ENCODE measurements around the gene MCCD1.
"Not testable (repeated sequence)": the region's sequence is repeated elsewhere in the genome, so short reads cannot be mapped to it uniquely, and the experiment has no call there.

MCCD1 gene, protein sequence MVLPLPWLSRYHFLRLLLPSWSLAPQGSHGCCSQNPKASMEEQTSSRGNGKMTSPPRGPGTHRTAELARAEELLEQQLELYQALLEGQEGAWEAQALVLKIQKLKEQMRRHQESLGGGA

DNA sequence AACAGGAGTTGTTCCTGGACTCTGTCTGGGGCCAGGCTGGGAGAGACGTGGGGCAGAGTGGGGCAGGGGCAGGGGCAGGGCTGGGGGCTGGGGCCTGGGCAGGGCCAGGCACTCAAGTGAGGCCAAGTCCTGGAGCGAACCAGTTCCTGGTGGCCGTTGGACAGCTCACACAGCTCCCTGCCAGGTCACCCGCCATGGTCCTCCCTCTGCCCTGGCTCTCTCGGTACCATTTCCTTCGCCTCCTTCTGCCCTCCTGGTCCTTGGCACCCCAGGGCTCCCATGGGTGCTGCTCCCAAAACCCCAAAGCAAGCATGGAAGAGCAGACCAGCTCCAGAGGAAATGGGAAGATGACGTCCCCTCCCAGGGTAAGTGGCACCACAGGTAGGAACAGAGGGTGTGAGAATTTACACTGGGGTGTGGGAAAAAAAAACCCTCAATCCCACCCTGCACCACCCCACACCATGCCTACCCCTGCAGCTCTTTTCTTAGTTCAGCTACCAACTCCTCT is at the start of gene MCCD1:
Gene MCCD1 (plus strand): TSS at position 142 of the 508 bp plus-strand sequence. CDS start 53 bp downstream, at position 195.
- no peak for DNase-seq (ENCODE audit: low read depth)

- DNase-seq (ENCODE audit: low read depth) = no peak
Measured at GRCh38 chr6:31479151-31479932, 49.4 kb upstream of the MCCD1 start.

- DNase-seq (ENCODE audit: low read depth) = no peak
Measured at GRCh38 chr6:31479933-31480535, 48.7 kb upstream of the MCCD1 start.

GRCh38 chr6:31480574-31480973 is 48.2 kb upstream of the MCCD1 start:
- DNase-seq (ENCODE audit: low read depth) = no peak

GRCh38 chr6:31483392-31483791 is 45.4 kb upstream of the MCCD1 start:
- no peak for DNase-seq (ENCODE audit: low read depth)

- no peak for DNase-seq (ENCODE audit: low read depth)
Measured at GRCh38 chr6:31485055-31485454, 43.7 kb upstream of the MCCD1 start.

DNA sequence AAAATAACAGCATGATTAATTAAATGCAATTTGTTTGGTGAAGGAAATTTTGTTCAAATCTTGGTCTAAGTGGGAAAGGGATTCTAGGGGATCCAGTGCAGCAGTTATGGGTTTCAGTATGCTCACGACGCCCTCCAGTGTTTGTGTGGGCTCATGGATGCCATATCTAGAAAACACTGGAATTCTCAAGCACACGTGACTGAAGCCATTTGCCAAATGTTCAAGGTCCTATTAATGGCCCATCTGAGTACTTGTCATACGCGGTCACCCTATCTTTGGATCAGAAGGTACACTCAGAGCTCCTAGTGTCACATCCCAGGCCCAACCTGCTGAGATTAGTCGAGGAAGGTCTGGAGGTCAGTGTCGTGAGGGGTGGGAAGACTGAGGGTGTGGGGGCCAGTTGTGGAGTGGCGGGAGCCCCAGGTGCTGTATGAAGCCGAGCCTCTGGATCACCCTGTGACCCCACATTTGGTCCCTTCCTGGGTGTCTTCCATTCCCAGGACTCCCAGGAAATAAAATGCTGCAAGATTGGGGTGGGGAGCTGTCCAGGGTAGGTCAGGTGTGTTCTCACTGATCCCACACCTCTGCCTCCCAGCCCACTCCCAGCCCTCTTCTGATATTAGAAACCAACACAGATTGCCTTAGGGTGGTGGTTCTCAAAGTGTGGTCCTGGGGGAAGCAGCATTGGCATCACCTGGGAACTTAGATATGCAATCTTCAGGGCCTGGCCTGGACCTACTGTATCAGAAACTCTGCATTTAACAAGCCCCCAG is 42.5 kb upstream of the MCCD1 start:
- DNase-seq (ENCODE audit: low read depth) = not testable (repeated sequence)

DNA sequence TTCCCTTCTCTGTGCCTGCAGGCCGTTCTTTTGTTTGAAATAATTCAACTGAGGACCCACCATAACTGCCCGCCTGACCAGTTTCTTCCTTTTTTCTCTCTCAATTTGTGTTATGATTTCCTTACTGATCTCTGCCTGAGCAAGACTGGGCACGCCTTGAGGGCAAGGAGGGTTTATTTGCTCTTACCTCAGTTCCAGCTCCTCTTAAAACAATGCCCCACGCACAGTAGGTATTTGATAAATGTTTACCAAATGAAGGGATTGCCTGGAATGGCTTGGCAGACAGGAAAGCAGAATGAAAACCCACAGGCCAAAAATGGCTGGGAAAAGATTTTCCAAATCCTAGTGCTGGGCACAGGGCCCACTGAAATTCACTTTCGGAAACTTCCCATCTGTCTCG is 41.1 kb upstream of the MCCD1 start:
- not testable (repeated sequence) for DNase-seq (ENCODE audit: low read depth)

DNA sequence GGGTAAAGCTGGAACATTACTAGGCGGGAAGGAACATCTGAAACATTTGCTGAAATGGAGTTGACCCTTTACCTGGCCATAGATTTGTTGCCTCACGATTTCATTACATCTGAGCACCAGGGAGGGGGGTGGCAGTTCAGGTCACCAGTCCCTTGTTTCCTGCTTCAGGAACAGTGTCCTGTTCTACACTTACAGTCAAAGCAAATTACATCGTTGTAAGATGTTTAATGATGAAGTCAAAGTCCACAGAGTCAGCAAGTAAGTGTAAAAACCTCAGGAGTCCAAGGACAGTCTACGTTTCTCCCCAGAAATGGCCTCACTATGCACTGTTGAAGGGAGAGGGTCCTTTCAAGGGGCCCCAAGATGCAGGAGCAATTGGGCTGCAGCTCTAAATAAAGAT is 39.7 kb upstream of the MCCD1 start:
- DNase-seq (ENCODE audit: low read depth) = no peak

DNA sequence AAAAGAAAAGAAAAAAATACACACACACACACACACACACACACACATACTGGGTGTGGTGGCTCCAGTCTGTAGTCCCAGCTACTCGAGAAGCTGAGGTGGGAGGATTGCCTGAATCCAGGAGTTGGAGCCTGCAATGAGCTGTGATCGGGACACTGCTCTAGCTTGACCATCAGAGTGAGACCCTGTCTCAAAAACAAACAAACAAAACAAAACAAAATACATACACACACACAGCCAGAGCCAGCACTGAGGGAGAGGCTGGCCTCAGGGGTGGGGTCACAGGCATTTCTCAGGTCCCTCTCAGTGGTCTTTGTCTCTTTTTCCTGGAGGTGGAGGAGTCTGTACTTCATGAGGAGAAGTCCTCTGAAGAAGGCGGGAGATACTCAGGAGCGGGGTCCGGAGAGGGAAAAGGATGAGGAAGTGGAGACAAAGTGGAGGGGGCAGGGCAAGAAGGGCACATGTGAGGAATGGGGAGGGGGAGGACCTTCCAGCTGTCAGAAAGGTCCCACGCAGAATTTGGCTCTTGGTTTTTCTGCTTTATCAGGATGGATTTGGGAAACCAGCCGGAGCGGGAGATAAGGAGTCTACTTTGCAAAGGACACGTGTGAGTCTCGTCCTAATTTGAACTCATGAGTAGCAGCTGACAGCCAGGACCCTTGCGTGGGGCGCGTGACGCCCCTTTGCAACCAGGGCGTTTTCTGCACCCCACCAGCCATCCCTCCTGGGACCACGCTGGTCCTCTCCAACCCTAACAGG is 38.5 kb upstream of the MCCD1 start:
- no peak for DNase-seq (ENCODE audit: low read depth)

DNA sequence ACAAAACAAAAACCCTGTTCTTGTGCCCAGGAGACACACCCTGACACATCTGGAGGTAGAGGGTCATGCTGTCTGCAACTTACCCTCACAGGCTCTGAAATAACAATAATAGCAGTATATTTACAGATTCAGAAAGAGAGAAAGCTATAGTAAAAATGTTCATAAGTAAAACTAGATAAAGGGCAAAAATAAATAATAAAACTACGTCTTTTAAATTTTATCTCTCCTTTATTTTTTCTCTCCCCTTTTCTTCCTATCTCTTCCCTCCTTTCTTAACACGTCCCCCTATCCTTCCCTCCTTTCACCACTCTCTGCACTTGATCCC is 35.2 kb upstream of the MCCD1 start:
- not testable (repeated sequence) for DNase-seq (ENCODE audit: low read depth)

DNA sequence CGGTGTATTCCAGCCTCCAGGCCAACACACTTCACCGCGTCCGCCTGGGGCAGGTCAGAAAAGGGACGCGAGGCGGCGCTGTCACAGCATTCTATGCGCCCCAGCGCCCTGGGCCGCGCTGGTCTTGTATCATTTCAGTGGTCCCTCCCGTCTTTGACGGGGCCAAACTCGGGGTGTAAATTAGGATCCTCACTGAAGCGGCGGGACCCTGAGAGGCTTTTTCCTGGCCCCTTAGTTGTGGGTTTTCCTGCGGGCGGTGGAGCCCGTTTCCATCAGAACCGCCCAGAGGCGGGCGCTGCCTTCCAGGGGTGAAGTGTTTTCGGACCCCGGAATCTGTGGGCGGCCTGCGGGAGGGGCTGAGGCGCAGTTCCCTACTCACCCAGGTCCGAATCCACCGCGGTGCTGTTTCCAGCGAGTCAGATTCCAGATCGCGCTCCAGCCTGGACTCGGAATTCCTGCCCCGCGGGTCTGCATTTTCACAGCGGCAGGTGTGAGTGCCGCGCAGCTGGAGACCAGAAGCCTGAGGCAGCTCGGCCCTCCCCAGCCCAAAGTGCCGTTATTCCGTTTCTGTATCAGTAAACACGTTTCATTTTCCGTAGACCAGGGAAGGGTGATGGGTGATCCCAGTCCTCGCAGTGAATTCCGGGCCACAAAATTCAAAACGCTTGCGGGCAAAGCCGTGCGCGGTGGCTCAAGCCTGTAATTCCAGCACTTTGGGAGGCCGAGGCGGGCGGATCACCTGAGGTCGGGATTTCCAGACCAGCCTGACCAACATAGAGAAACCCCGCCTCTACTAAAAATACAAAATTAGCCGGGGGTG is 34.7 kb upstream of the MCCD1 start:
- DNase-seq (ENCODE audit: low read depth) = peak; percentile 52

DNA sequence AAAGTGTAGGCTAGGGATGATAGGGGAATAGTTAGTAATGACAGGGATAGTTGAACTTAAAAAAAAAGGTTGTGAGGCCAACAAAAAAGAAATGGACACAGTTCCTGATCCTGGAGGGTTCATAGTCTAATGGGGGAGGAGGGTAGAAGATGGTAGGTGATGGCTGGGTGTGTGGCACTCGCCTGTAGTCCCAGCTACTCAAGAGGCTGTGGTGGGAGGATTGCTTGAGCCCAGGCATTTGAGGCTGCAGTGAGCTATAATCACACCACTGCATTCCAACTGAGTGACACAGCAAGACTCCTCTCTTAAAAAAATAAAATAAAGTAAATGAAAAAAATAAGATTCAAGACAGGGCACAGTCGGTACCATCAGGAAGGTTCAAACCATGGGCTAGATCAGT is 33.2 kb upstream of the MCCD1 start:
- DNase-seq (ENCODE audit: low read depth) = no peak

DNA sequence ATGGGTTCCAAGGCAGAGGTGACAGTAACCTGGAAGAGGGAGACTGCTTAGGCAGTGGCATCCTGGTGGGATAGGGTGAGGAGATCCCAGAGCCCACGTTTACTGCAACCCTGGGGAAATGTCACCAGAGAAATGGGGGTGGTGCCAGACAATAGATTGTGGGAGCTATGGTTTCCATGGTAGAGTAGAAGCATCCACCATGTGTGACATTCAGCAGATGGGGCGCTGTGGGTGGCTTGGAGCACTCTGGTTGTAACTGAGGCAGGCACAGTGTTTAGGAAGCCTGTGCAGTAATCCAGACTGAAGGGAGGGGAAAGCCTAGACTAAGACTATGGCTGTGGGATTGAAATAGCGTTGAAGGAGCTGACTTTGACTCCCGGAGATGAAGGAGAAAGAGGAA is 31.9 kb upstream of the MCCD1 start:
- DNase-seq (ENCODE audit: low read depth) = not testable (repeated sequence)

DNA sequence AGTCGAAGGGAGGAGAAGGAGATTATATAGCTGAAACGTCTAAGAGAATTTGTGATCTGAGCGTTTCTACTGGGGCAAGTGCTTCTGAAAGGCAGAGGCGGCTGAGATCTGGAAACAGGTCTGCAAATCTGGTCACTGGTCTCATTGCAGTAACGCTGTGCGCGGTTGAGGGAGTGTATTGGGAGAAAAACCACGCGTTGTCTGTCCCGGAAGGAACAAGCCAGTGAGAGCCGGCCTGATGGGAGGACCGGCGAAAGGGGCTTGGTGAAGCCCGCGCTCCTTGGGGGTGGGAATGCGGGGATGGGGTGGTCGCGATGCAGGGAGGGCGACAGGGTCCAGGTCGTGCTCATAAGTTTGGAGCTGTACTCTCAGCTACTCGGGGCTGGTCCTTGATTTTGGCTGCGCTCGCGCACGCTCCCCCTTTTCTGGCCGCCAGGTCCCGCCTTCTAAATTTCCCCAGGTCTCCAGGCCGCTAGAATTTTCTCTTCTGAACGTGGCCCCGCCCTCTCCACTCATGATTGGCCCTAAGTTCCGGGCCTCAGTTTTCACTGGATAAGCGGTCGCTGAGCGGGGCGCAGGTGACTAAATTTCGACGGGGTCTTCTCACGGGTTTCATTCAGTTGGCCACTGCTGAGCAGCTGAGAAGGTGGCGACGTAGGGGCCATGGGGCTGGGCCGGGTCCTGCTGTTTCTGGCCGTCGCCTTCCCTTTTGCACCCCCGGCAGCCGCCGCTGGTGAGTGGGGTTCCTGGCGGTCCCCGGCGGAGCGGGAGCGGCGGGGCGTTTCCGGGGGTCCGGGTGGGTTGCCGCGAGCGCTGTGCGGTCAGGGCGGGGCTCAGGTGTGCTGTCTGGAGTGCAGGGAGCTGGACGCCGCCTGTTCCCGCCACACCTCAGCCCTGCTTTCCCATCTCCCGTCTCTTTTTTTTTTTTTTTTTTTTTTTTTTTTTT is 31.0 kb upstream of the MCCD1 start, which contains the start of gene MICB:
Gene MICB (plus strand): TSS at position 615 of the 946 bp plus-strand sequence. CDS start 49 bp downstream, at position 664.
- DNase-seq (ENCODE audit: low read depth) = no peak

GRCh38 chr6:31498748-31499147 is 30.0 kb upstream of the MCCD1 start:
- DNase-seq (ENCODE audit: low read depth) = no peak

DNA sequence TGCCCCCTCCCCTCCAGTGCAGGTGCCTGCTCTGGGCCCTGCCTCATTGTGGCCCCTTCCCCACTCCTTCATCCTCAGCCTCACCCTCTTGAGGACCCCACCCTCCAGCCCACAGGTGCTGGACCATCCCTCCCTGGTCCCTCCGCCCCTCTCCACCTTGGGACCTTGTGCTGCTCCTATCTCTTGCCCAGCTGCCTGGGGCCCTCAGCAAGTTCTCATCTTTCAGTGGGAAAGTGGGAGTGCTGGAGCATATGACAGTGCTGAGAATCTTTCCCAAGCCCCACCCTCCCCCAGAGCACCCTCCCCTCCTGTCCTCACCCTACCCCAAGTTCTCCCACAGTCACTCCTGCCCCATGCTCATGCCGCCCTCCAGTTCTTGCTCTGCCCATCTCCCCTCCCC is 29.1 kb upstream of the MCCD1 start:
- DNase-seq (ENCODE audit: low read depth) = not testable (repeated sequence)

DNA sequence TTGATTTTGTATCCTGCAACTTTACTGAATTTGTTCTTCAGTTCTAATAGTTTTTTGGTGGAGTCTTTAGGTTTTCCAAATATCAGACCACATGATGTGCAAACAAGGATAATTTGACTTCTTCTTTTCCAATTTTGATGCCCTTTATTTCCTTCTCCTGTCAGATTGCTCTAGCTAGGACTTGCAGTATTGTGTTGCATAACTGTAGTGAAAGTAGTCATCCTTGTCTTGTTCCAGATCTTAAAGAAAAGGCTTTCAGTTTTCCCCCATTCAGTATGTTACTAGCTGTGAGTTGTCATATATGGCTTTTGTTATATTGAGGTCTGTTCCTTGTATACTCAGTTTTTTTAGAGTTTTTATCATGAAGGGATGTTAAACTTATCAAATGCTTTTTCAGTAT is 26.2 kb upstream of the MCCD1 start:
- DNase-seq (ENCODE audit: low read depth) = no peak

GRCh38 chr6:31509036-31509435 is 19.7 kb upstream of the MCCD1 start:
- not testable (repeated sequence) for DNase-seq (ENCODE audit: low read depth)

GRCh38 chr6:31510007-31510406 is 18.8 kb upstream of the MCCD1 start:
- no peak for DNase-seq (ENCODE audit: low read depth)
